Endothelial cell of umbilical vein (primary cell): Measurements from ENCODE around the gene CLPX. TPM values are rescaled to one million over a fixed set of nuclear protein-coding genes. Genes with fewer than 3 reads are reported as not detected.

Experiments
- BruUV-seq: library from RNA; stranded (reverse); fragments of 400-500 nt; replicated peaks from 2 replicates; lab custom pipeline; 2021; lab: Mats Ljungman, UMichigan
- CTCF ChIA-PET: fragments of 300-600, 350-600 bp; sonication (Branson Sonifier 250); formaldehyde crosslinking; loops from one replicate; lab custom pipeline; 2021; ENCODE audit warnings: antibody characterized with exemption, inconsistent platforms; lab: Charles Lee
- POLR2A ChIA-PET: fragments of 300-600, 350-600 bp; sonication (Branson Sonifier 250); formaldehyde crosslinking; loops from one replicate; lab custom pipeline; 2021; ENCODE audit warnings: antibody characterized with exemption, inconsistent platforms; lab: Charles Lee
- DNase-seq: peaks from one replicate; pipeline ENCODE4 v3.0.0-alpha.2; 2011; ENCODE audit warnings: low read depth, low spot score
- FAIRE-seq: peaks from 2 replicates; lab custom pipeline; 2011; peaks lifted over from hg19 to GRCh38; lab: Jason Lieb, UNC
- H2AFZ ChIP-seq: 2 replicates; pipeline ENCODE4 v1.6.0; 2012; ENCODE audit warnings: low read depth, low read length, control low read depth, inconsistent platforms
- H3K27ac ChIP-seq: 2 replicates; pipeline ENCODE4 v1.5.1; 2011; ENCODE audit warnings: low read depth, mild to moderate bottlenecking, control low read depth, low read length, moderate library complexity; ENCODE audit not compliant: insufficient read depth
- H3K27me3 ChIP-seq, 2 experiments: 2 replicates each; pipeline versions ENCODE4 v1.6.0 to v1.6.1; 2011; ENCODE audit warnings: low read length in 2 of 2, mixed read lengths in 1 of 2; ENCODE audit not compliant: control insufficient read depth in 2 of 2, insufficient read depth in 2 of 2
- H3K36me3 ChIP-seq, 2 experiments: 2 replicates in 1 of 2; 3 replicates in 1 of 2; pipeline ENCODE4 v1.5.1; 2011; ENCODE audit warnings: low read length in 2 of 2, mild to moderate bottlenecking in 1 of 2, moderate library complexity in 1 of 2; ENCODE audit not compliant: control insufficient read depth in 2 of 2, insufficient read depth in 2 of 2; ENCODE audit errors: extremely low read depth in 1 of 2
- H3K4me1 ChIP-seq: 3 replicates; pipeline ENCODE4 v1.5.1; 2011; ENCODE audit warnings: mild to moderate bottlenecking, low read length; ENCODE audit not compliant: control insufficient read depth, insufficient read depth; ENCODE audit errors: extremely low read depth
- H3K4me2 ChIP-seq: 2 replicates; pipeline ENCODE4 v1.6.1; 2011; ENCODE audit warnings: low read length, control low read depth, mixed read lengths; ENCODE audit not compliant: insufficient read depth
- H3K4me3 ChIP-seq, 3 experiments: fragments of 200-600 bp in 1 of 3; sonication (generic), shearing (Covaris generic) in 1 of 3; replicated peaks in 1 of 3; 2 replicates each; pipeline ENCODE4 v1.5.1; 2011 to 2016; ENCODE audit warnings: control low read depth in 3 of 3, low read length in 3 of 3, mild to moderate bottlenecking in 2 of 3, inconsistent platforms in 1 of 3, low read depth in 1 of 3, moderate library complexity in 1 of 3; ENCODE audit not compliant: insufficient read depth in 1 of 3
- H3K79me2 ChIP-seq: 2 replicates; pipeline ENCODE4 v1.6.0; 2012; ENCODE audit warnings: low read length, inconsistent platforms; ENCODE audit not compliant: control insufficient read depth, insufficient read depth
- H3K9ac ChIP-seq: replicated peaks from 2 replicates; pipeline ENCODE3; 2011; ENCODE audit warnings: low read length, control low read depth; ENCODE audit not compliant: insufficient read depth; ENCODE audit errors: extremely low read depth
- H3K9me1 ChIP-seq: replicated peaks from 3 replicates; pipeline ENCODE4 v1.6.0; 2011; ENCODE audit warnings: mild to moderate bottlenecking, low read length; ENCODE audit not compliant: control insufficient read depth, insufficient read depth; ENCODE audit errors: extremely low read depth
- H3K9me3 ChIP-seq: replicated peaks from 2 replicates; pipeline ENCODE4 v1.5.1; 2012; ENCODE audit warnings: low read length, inconsistent platforms; ENCODE audit not compliant: control insufficient read depth, insufficient read depth
- H4K20me1 ChIP-seq: replicated peaks from 2 replicates; pipeline ENCODE3; 2011; ENCODE audit warnings: mild to moderate bottlenecking, low read length; ENCODE audit not compliant: control insufficient read depth, insufficient read depth; ENCODE audit errors: extremely low read depth
- EZH2 ChIP-seq: IDR thresholded peaks from 2 replicates; pipeline ENCODE4 v1.6.1; 2012; ENCODE audit warnings: borderline replicate concordance, low read depth, mild to moderate bottlenecking, moderate library complexity, low read length, inconsistent platforms; ENCODE audit not compliant: severe bottlenecking
- FOS ChIP-seq: IDR thresholded peaks from 2 replicates; pipeline ENCODE4 v1.6.1; 2011; ENCODE audit warnings: mild to moderate bottlenecking, low read length, moderate library complexity, borderline replicate concordance; ENCODE audit not compliant: insufficient read depth
- GATA2 ChIP-seq: IDR thresholded peaks from 2 replicates; pipeline ENCODE4 v1.7.0; 2011; ENCODE audit warnings: low read depth, mild to moderate bottlenecking, moderate library complexity, mixed read lengths, low read length; ENCODE audit not compliant: insufficient read length, insufficient read depth
- JUN ChIP-seq: IDR thresholded peaks from 2 replicates; pipeline ENCODE4 v1.6.1; 2011; ENCODE audit warnings: borderline replicate concordance, low read depth; ENCODE audit not compliant: insufficient read length, insufficient read depth
- MYC ChIP-seq: IDR thresholded peaks from one replicate; pipeline ENCODE4 v1.6.1; 2011; ENCODE audit warnings: mild to moderate bottlenecking, low read depth, low read length
- POLR2A ChIP-seq: IDR thresholded peaks from 2 replicates; pipeline ENCODE4 v1.6.1; 2012; ENCODE audit warnings: low read depth, mild to moderate bottlenecking, control low read depth, low read length
- POLR2AphosphoS5 ChIP-seq: IDR thresholded peaks from 2 replicates; pipeline ENCODE4 v1.6.1; 2012; ENCODE audit warnings: low read depth, mild to moderate bottlenecking, control low read depth, low read length, moderate library complexity; ENCODE audit not compliant: insufficient read depth
- dilution Hi-C: fragments of 300-500 bp; cut with MboI; formaldehyde crosslinking; loops from one replicate; pipeline ENCODE4 v1.15.0; 2019; ENCODE audit warnings: low sequenced_read_pairs; ENCODE audit not compliant: extremely low pct_ligation_motif_present
- intact Hi-C: fragments of 100-400 bp; cut with micrococcal nuclease; formaldehyde crosslinking; loops from one replicate; pipeline ENCODE4 v1.10.0; 2022
- polyA plus RNA-seq, 4 experiments: library from polyadenylated mRNA; depleted of rRNA in 3 of 4; stranded (reverse) in 3 of 4; unstranded in 1 of 4; fragments of >200 nt; gene quantifications; 2 replicates each; pipeline versions ENCODE4 v1.2.1 to v1.2.3, GENCODE V29; 2011 to 2012; ENCODE audit warnings: missing spikeins in 1 of 4
- total RNA-seq: library from RNA; stranded (reverse); gene quantifications from 2 replicates; pipeline ENCODE4 v1.2.3, GENCODE V29; 2021
- TF ChIP-seq, protein P1 (sequence below), 2 donors: IDR thresholded peaks; 1 replicate in 1 of 2; 2 replicates in 1 of 2; pipeline ENCODE4 v1.5.1; 2011; ENCODE audit warnings: low read length in 2 of 2, mild to moderate bottlenecking in 2 of 2, moderate library complexity in 2 of 2, control low read depth in 1 of 2, inconsistent platforms in 1 of 2, low read depth in 1 of 2; ENCODE audit not compliant: insufficient read depth in 1 of 2; ENCODE audit errors: extremely low read depth in 1 of 2
- TF ChIP-seq, protein P2 (sequence below): IDR thresholded peaks from 2 replicates; pipeline ENCODE4 v1.6.1; 2011; ENCODE audit not compliant: insufficient read depth, insufficient read length

Gene CLPX
- total and polyA plus RNA-seq, 2 donors (not counting 3 experiments of a cell fraction or from before 2014, with no cell fraction given): 11.1 to 41.4 TPM

DNA sequence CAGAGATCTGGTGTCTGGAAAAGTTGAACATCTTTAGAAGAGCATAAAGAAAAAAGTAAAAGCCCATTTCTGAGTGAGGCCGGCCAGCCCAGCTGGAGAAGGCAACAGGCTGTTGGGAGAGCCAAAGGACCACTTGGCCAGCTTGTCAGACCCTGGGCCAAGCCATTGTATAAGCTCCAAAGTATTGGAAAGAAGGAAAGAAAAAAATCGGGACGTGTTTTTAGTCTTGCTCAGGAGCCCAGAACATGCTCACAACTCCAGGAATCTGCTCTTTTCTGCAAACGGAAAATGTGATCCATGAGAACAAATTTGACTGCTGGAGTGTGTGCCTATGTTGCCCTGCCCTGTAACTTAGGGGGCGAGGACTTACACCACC is 10.4 kb upstream of the CLPX start:
- no peaks in the 10 kb centered on the region for H3K36me3 ChIP-seq
- no peak overlapping the region for H3K4me2 ChIP-seq
- H3K9me1 ChIP-seq: no peaks in the 10 kb centered on the region
- no peaks in the 10 kb centered on the region for H3K4me1 ChIP-seq
- H3K9ac ChIP-seq: no peak overlapping the region
- FAIRE-seq (no peak), DNase-seq (no peak)
- peaks cover 1 to 2% of the 10 kb centered on the region in 2 experiments for H3K27me3 ChIP-seq
- ChIA-PET POLR2A (no interaction called here), CTCF (interaction anchor here (0.8 to 1.2 kb wide), 3 partner anchors 13 to 102 kb away, joined by 3 to 4 read pairs (median 4); no protein-coding TSS in a partner anchor)
- TF ChIP-seq GATA2: no peak
- no peak for TF ChIP-seq EZH2
- TF ChIP-seq, protein P1, sequence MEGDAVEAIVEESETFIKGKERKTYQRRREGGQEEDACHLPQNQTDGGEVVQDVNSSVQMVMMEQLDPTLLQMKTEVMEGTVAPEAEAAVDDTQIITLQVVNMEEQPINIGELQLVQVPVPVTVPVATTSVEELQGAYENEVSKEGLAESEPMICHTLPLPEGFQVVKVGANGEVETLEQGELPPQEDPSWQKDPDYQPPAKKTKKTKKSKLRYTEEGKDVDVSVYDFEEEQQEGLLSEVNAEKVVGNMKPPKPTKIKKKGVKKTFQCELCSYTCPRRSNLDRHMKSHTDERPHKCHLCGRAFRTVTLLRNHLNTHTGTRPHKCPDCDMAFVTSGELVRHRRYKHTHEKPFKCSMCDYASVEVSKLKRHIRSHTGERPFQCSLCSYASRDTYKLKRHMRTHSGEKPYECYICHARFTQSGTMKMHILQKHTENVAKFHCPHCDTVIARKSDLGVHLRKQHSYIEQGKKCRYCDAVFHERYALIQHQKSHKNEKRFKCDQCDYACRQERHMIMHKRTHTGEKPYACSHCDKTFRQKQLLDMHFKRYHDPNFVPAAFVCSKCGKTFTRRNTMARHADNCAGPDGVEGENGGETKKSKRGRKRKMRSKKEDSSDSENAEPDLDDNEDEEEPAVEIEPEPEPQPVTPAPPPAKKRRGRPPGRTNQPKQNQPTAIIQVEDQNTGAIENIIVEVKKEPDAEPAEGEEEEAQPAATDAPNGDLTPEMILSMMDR (IDR thresholded peaks at IDR 0.05; ENCODE audit: extremely low read depth in 1 of 2, insufficient read depth in 1 of 2, low read depth in 1 of 2, low read length in 2 of 2): no peak
- no peak for TF ChIP-seq POLR2A
- no peak for TF ChIP-seq JUN
- no peak for TF ChIP-seq FOS
- TF ChIP-seq POLR2AphosphoS5: no peak
- no peak for TF ChIP-seq MYC
- TF ChIP-seq, protein P2, sequence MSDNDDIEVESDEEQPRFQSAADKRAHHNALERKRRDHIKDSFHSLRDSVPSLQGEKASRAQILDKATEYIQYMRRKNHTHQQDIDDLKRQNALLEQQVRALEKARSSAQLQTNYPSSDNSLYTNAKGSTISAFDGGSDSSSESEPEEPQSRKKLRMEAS: no peak
- no peak overlapping the region for H2AFZ ChIP-seq
- no peak overlapping the region for H3K4me3 ChIP-seq
- no peak overlapping the region for H3K27ac ChIP-seq
- H3K9me3 ChIP-seq: no peaks in the 10 kb centered on the region
- no peaks in the 10 kb centered on the region for H3K79me2 ChIP-seq
- H4K20me1 ChIP-seq: no peaks in the 10 kb centered on the region
- intact Hi-C loops (no loop called here), dilution Hi-C loops (no loop called here)
- BruUV-seq: no TSS peak
